Lower leg skin (tissue), 3 donors: ENCODE data around the gene TMEM45B.

ENCODE experiments used
- CTCF ChIP-seq, 3 donors: fragments of 450-650 bp; IDR thresholded peaks; one replicate each; pipeline ENCODE4 v1.5.1; 2016; ENCODE audit warnings: antibody characterized with exemption in 3 of 3, mild to moderate bottlenecking in 3 of 3, moderate library complexity in 2 of 3
- POLR2A ChIP-seq, 2 donors: fragments of 450-650 bp; IDR thresholded peaks; one replicate each; pipeline ENCODE4 v1.6.1; 2016 to 2017; ENCODE audit warnings: antibody characterized with exemption in 2 of 2, mild to moderate bottlenecking in 1 of 2, moderate library complexity in 1 of 2

- TF ChIP-seq POLR2A (IDR thresholded peaks at IDR 0.05) (no peak), CTCF (IDR thresholded peaks at IDR 0.05) (no peak)
Measured at GRCh38 chr11:129865701-129866100, 50.1 kb downstream of the TMEM45B start.
